C1 segment of cervical spinal cord (tissue), 14 donors: ENCODE measurements around the gene MYO5B.

Experiments
- DNase-seq, 14 donors: peaks; one replicate each; lab custom pipeline; 2025; lab: John Stamatoyannopoulos, UW

Gene MYO5B

GRCh38 chr18:49970319-49970718, 224.6 kb downstream of the MYO5B start:
- no peak for DNase-seq

DNA sequence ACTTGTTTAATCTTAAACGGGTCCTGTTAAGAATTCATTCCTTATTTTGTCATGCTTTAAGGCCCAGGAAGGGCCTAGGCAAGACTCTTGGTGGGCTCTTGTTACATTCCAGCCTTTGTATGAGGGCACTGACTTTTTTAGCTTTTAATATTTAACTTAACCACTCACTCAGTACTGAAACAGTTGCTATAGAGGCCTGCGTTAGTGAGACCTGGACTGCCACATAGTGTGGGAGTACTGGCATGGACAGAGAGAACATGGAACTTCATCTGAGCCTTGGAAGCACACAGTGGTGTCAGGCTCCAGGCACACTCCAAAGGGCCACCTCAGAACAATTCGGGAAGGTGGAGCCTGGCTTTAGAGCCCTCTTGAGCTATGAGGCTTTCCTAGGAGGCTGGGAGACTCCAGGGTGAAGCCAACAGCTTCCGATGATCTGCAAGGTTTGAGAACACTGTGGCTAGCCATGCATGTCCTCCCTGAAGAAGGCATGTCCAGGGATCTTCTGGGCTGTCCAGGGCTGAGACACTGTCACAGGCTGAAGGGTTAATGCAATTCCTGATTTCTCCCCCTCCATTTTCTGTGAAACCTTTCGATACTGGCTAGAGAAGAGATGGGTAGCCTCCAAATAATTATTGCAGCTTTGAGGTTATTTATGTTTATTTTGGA, 226.2 kb downstream of the MYO5B start:
- DNase-seq, result no peak

- DNase-seq, result no peak
These were observed 227.2 kb downstream of the MYO5B start for GRCh38 chr18:49967636-49968313.

DNA sequence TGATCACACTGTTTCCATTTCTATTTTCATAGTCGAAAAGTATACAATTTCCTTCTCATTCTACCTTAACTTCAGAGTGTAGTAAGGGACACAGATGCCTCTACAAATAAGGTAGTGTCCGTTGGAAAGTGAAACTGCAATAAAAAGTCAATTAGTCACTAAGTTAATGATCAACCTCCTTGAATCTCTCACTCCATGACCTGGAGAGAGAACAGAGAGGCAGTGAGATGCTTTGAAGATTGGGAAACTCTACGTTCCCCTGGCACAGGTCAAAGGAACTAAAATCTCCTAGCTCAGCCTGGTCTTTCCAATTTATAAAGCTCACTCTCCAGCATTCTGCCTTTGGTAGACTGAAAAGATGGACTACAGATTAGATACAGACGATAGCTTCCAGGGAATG, 227.8 kb downstream of the MYO5B start:
- DNase-seq, result no peak

DNA sequence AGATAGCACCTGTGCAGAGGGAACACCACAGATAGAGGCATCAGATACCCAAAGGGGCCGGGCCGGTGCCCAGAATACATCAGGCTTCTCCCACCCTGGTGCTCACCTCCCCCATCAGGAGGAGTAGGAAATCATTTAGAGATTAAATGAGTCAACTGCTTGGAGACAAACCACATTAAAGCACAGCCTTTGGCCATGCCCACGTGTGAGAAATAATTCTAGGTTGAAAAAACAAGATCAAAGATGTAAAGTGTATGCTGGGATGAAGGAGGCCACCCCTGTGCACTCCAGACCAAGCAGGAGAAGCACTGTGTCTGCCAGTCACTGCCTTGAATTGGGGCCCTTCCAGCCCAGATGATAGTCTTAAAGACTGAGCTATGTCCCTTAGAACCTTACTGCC, 228.9 kb downstream of the MYO5B start:
- DNase-seq, result no peak

DNA sequence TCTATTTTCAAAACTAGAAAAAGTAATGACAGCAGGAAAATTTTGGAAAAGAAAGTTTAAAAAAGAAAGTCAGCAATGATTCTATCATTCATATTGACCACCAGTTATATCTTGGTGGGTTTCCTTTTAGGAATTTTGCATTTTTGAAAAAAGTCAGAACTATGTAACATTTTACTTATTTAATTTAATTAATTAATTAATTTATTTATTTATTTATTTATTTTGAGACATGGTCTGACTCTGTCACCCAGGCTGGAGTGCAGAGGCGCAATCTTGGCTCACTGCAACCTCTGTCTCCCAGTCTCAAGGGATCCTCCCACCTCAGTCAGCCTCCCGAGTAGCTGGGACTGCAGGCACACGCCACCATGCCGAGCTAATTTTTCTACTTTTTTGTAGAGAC, 231.7 kb downstream of the MYO5B start:
- DNase-seq, result no peak

DNA sequence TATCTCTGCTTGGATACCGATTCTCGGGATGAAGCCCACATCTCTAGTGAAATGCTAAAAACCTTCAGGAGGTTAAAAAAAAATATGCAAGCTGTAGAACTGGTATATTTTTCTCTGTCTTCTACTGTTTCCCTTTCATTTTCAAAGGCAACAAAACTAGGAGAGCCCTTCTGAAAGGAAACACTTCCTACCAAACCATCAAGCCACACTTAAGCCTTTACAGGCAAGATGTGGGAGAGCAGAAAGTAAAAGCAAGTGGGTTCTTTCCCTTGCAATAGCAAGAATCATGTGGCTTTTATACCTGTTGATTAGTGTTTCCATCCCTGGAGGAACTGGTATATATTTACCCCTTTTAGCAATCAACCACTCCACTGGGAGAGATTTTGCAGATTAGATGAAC, 233.7 kb downstream of the MYO5B start:
- DNase-seq, result no peak

GRCh38 chr18:49960376-49960775, 234.6 kb downstream of the MYO5B start:
- DNase-seq, result no peak

GRCh38 chr18:49959176-49959575, 235.8 kb downstream of the MYO5B start:
- no peak for DNase-seq

DNA sequence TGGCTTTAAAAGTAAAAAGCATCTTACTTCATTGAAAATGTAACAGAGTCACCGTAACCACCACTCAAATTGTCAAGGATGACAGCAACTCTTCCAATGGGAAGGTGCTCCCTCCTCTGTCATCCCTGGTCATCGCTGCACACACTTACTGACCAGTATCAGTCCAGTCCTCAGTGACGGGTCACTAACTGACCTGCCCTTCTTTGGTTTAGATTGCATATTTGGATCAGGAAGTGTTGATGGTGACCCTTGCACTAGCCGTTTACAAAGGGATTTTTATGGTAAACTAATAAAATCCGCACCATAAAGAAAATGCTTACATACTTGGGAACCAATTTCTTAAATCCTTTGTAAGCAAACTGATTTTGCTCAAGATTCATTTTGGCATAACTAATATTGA, 239.7 kb downstream of the MYO5B start:
- DNase-seq, result no peak

- DNase-seq, result no peak
These were observed 241.6 kb downstream of the MYO5B start for GRCh38 chr18:49953391-49953790.

GRCh38 chr18:49949951-49950395, 245.0 kb downstream of the MYO5B start:
- no peak for DNase-seq

- DNase-seq, result no peak
These were observed 246.0 kb downstream of the MYO5B start for GRCh38 chr18:49948975-49949374.

DNA sequence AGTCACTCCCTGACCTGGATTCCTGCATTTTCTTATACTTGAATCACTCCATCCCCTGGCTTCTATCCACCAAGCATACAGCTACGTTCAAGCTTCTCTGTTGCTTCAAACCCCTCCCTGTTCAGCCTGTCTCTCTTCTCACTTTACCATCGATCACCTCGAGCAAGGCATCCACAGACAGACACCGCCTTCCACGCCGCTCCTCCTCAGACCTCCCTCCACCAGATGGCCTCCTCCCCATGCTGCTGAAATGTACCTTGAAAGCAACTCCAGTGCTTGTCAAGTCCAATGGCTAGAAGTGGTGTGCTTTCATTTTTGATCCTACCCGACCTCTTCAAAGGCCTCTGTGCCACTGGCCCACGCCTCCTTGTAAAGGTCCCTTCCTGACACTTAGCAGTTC, 250.3 kb downstream of the MYO5B start:
- no peak for DNase-seq

GRCh38 chr18:49936821-49937220, 258.1 kb downstream of the MYO5B start:
- DNase-seq, result no peak

- no peak for DNase-seq
These were observed 259.7 kb downstream of the MYO5B start for GRCh38 chr18:49935215-49935614.

GRCh38 chr18:49934457-49934856, 260.5 kb downstream of the MYO5B start:
- no peak for DNase-seq

DNA sequence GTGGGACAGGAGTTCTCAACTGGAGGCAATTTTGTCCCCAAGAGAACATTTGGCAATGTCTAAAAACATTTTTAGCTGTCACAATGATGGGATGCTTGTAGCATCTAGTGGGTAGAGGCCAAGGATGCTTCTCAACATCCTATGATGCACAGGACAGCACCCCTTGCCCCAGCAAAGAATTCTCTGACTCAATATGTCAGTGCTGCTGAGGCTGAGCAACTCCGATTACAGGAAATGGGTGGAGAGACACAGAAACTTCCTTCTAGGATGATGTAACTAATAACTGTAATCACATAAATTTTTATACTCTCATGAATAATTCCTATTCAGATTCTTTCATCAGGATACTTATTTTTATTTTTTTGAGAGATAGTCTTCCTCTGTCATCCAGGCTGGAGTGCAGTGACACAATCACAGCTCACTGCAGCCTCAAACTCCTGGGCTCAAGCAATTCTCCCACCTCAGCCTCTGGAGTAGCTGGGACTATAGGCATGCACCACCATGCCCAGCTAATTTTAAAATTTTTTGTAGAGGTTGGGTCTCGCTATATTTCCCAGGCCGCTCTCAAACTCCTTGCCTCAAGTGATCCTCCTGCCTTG, 261.3 kb downstream of the MYO5B start:
- no peak for DNase-seq

DNA sequence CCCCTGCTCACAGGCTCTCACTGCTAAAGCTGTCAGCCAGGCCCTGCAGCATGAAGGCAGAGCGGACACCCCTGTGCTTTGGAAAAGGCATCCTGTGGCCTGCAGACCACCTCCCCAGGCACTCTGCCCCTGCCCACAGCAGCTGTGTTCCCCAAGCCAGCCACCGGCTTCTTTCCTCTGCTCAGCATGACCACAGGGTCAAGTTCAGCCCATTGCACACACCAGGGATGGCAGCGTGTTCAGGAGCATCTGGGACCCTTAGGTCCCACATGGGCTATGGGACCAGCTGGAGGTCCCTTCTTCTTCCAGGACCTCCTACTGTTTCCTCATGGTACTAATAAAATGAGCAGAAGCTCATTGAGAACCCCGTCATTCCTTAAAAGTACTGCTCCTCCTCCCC, 263.2 kb downstream of the MYO5B start:
- DNase-seq, result no peak

GRCh38 chr18:49931179-49931578, 263.8 kb downstream of the MYO5B start:
- no peak for DNase-seq

GRCh38 chr18:49926106-49926745, 268.7 kb downstream of the MYO5B start:
- no peak for DNase-seq

GRCh38 chr18:49924293-49924983, 270.5 kb downstream of the MYO5B start:
- DNase-seq, result no peak
